HEK293 (cell line): ENCODE data around the gene CYP11A1.

ENCODE experiments used
- CTCF ChIA-PET: fragments of 350-600 bp; formaldehyde crosslinking; extraction: SDS; loops from one replicate; lab custom pipeline; 2021; ENCODE audit warnings: antibody characterized with exemption; lab: Yijun Ruan, JAX
- POLR2A ChIA-PET: fragments of 300-600 bp; formaldehyde crosslinking; extraction: SDS; loops from one replicate; lab custom pipeline; 2020; ENCODE audit warnings: antibody characterized with exemption, inconsistent platforms; lab: Yijun Ruan, JAX
- H3K27ac ChIP-seq: fragments of 200-500 bp; sonication (Bioruptor generic); 2 replicates; pipeline ENCODE4 v1.5.1; 2014; ENCODE audit warnings: low read depth, low read length, control low read depth, inconsistent platforms; ENCODE audit errors: extremely low read depth
- H3K36me3 ChIP-seq, 2 experiments: fragments of 200-500 bp in 1 of 2; sonication (Bioruptor generic) in 1 of 2; 1 replicate in 1 of 2; 2 replicates in 1 of 2; pipeline ENCODE4 v1.5.1; 2014 to 2017; ENCODE audit warnings: inconsistent platforms in 2 of 2, low read length in 2 of 2; ENCODE audit not compliant: control insufficient read depth in 2 of 2, insufficient read depth in 1 of 2
- H3K4me1 ChIP-seq: fragments of 200-500 bp; sonication (Bioruptor generic); 2 replicates; pipeline ENCODE4 v1.5.1; 2014; ENCODE audit warnings: mild to moderate bottlenecking, low read length, inconsistent platforms; ENCODE audit not compliant: control insufficient read depth, insufficient read depth
- H3K4me3 ChIP-seq: 2 replicates; pipeline ENCODE4 v1.5.1; 2011; ENCODE audit warnings: low read depth, mild to moderate bottlenecking, control low read depth, low read length, moderate library complexity
- H3K9me3 ChIP-seq: fragments of 200-500 bp; sonication (Bioruptor generic); 2 replicates; pipeline ENCODE4 v1.5.1; 2014; ENCODE audit warnings: low read depth, low read length, inconsistent platforms; ENCODE audit not compliant: control insufficient read depth, insufficient read depth
- EGR2 ChIP-seq: fragments of 450-650 bp; formaldehyde crosslinking; IDR thresholded peaks from 2 replicates; pipeline ENCODE4 v1.5.1; 2016; ENCODE audit warnings: low read depth, missing biosample characterization, missing genetic modification characterization
- HOXD13 ChIP-seq: sonication (generic); formaldehyde crosslinking; IDR thresholded peaks from 2 replicates; pipeline ENCODE4 v1.8.0; 2022; ENCODE audit warnings: missing genetic modification reagents, borderline replicate concordance
- TCF7L2 ChIP-seq: IDR thresholded peaks from 2 replicates; pipeline ENCODE4 v1.6.1; 2011; ENCODE audit warnings: low read depth, mild to moderate bottlenecking, inconsistent platforms, low read length, moderate library complexity, borderline replicate concordance
- ZBTB1 ChIP-seq: fragments of 450-650 bp; formaldehyde crosslinking; IDR thresholded peaks from 2 replicates; pipeline ENCODE4 v1.5.1; 2016; ENCODE audit warnings: missing biosample characterization, missing genetic modification characterization
- ZNF133 ChIP-seq: fragments of 450-650 bp; formaldehyde crosslinking; IDR thresholded peaks from 2 replicates; pipeline ENCODE4 v1.5.1; 2016; ENCODE audit warnings: missing biosample characterization, missing genetic modification characterization
- ZNF175 ChIP-seq: fragments of 450-650 bp; formaldehyde crosslinking; IDR thresholded peaks from 2 replicates; pipeline ENCODE4 v1.5.1; 2016; ENCODE audit warnings: missing biosample characterization, missing genetic modification characterization
- ZNF239 ChIP-seq: fragments of 450-650 bp; formaldehyde crosslinking; IDR thresholded peaks from 2 replicates; pipeline ENCODE4 v1.5.1; 2016; ENCODE audit warnings: missing biosample characterization, missing genetic modification characterization
- ZNF391 ChIP-seq: fragments of 450-650 bp; formaldehyde crosslinking; IDR thresholded peaks from 2 replicates; pipeline ENCODE4 v1.5.1; 2016; ENCODE audit warnings: low read depth, missing biosample characterization, missing genetic modification characterization, borderline replicate concordance
- ZNF610 ChIP-seq: fragments of 450-650 bp; formaldehyde crosslinking; IDR thresholded peaks from 2 replicates; pipeline ENCODE4 v1.5.1; 2016; ENCODE audit warnings: missing biosample characterization, missing genetic modification characterization, borderline replicate concordance
- ZNF654 ChIP-seq: fragments of 450-650 bp; formaldehyde crosslinking; IDR thresholded peaks from 2 replicates; pipeline ENCODE4 v1.5.1; 2016; ENCODE audit warnings: low read depth, missing biosample characterization, missing genetic modification characterization
- TF ChIP-seq, protein P1 (sequence below): fragments of 450-650 bp; formaldehyde crosslinking; IDR thresholded peaks from 2 replicates; pipeline ENCODE4 v1.5.1; 2017; ENCODE audit warnings: missing biosample characterization, missing genetic modification characterization
- TF ChIP-seq, protein P2 (sequence below): fragments of 450-650 bp; IDR thresholded peaks from 2 replicates; pipeline ENCODE4 v1.5.1; 2018; ENCODE audit warnings: missing biosample characterization, missing genetic modification characterization
- TF ChIP-seq, protein P3 (sequence below): fragments of 450-650 bp; formaldehyde crosslinking; IDR thresholded peaks from 2 replicates; pipeline ENCODE4 v1.5.1; 2016; ENCODE audit warnings: missing biosample characterization, missing genetic modification characterization
- TF ChIP-seq, protein P4 (sequence below): fragments of 450-650 bp; formaldehyde crosslinking; IDR thresholded peaks from 2 replicates; pipeline ENCODE4 v1.5.1; 2016; ENCODE audit warnings: missing biosample characterization, missing genetic modification characterization
- TF ChIP-seq, protein P5 (sequence below): fragments of 450-650 bp; formaldehyde crosslinking; IDR thresholded peaks from 2 replicates; pipeline ENCODE4 v1.5.1; 2016; ENCODE audit warnings: missing biosample characterization, missing genetic modification characterization

Gene CYP11A1

DNA sequence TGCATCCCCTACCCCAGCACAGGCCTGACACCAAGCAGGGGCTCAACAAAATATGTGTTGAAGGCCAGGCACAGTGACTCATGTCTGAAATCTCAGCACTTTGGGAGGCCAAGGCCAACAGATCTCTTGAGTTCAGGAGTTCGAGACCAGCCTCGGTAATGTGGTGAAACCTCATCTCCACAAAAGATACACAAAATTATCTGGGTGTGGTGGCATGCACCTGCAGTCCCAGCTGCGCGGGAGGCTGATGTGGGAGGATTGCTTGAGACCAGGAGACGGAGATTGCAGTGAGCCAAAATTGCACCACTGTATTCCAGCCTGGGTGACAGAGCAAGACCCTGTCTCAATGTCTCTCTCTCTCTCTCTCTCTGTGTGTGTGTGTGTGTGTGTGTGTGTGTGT lies 30.7 kb upstream of the CYP11A1 start:
- Histone ChIP-seq H3K9me3 (no peaks in the 10 kb centered on the region), H3K4me3 (no peak overlapping the region), H3K27ac (no peak overlapping the region), H3K36me3 (no peaks in the 10 kb centered on the region), H3K4me1 (no peaks in the 10 kb centered on the region)
- no peak for TF ChIP-seq ZBTB1
- TF ChIP-seq, protein P1, sequence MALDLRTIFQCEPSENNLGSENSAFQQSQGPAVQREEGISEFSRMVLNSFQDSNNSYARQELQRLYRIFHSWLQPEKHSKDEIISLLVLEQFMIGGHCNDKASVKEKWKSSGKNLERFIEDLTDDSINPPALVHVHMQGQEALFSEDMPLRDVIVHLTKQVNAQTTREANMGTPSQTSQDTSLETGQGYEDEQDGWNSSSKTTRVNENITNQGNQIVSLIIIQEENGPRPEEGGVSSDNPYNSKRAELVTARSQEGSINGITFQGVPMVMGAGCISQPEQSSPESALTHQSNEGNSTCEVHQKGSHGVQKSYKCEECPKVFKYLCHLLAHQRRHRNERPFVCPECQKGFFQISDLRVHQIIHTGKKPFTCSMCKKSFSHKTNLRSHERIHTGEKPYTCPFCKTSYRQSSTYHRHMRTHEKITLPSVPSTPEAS (tag by site-specific recombination) = 0 out of 2 replicates have a peak, but pooled peaks have one; percentile 65
- CTCF ChIA-PET = interaction anchor here (0.8 kb wide), 1 partner anchor 11 kb away, joined by 4 read pairs; no protein-coding TSS in a partner anchor
- POLR2A ChIA-PET = no interaction called here

DNA sequence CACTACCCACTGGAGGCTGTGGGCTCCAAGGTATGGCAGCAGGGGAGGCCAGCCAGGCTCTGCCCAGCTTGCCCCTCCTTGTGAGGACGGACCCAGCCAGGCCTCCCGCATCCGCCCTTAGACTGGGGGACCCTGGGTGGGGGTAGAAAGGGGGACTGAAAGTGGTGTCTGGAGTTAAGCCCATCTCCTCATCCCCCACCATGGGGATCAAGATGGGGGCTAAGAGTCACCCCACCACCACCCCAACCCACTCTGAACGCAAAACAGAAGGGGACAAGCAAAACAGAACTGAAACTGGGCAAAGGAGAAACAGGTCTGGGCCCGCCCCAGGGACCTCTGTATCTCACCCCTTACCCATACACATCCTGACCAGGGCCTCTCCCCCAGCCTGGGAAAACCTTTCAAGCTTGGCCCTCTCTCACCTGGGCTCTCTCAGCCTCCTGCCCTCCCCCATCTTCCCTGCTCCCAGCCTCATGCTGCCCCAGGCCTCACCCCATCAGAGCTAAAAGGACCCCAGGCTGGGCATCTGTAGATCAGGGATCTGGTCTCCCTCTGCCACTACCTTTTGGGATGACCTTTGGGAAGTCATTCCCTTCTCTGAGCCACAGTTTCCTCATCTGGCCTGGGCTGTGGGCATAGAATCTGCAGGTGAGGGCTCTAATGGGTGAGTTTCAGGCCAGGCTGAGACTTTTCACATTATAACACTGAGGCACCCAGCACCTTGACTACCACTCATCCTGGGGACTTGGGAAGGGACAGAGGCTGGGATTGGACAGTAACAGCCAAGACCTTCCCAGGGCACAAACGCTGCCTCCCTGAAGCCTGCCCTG lies 30.0 kb upstream of the CYP11A1 start:
- POLR2A ChIA-PET = interaction anchor here (1.1 kb wide), 1 partner anchor 9 kb away, joined by 3 read pairs; no protein-coding TSS in a partner anchor
- H3K4me1 ChIP-seq = no peaks in the 10 kb centered on the region
- no peak overlapping the region for H3K4me3 ChIP-seq
- no peaks in the 10 kb centered on the region for H3K36me3 ChIP-seq
- TF ChIP-seq ZNF133 (tag by site-specific recombination) (no peak), ZNF654 (tag by site-specific recombination) (no peak), HOXD13 (no peak), EGR2 (tag by site-specific recombination) (0 out of 2 replicates have a peak, but pooled peaks have one; percentile 12), ZNF239 (no peak), ZNF610 (tag by site-specific recombination) (no peak), TCF7L2 (no peak), ZNF391 (tag by site-specific recombination) (no peak), ZNF175 (tag by site-specific recombination) (no peak)
- TF ChIP-seq, protein P2, sequence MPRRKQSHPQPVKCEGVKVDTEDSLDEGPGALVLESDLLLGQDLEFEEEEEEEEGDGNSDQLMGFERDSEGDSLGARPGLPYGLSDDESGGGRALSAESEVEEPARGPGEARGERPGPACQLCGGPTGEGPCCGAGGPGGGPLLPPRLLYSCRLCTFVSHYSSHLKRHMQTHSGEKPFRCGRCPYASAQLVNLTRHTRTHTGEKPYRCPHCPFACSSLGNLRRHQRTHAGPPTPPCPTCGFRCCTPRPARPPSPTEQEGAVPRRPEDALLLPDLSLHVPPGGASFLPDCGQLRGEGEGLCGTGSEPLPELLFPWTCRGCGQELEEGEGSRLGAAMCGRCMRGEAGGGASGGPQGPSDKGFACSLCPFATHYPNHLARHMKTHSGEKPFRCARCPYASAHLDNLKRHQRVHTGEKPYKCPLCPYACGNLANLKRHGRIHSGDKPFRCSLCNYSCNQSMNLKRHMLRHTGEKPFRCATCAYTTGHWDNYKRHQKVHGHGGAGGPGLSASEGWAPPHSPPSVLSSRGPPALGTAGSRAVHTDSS (tag by site-specific recombination) = no peak
- TF ChIP-seq, protein P3, sequence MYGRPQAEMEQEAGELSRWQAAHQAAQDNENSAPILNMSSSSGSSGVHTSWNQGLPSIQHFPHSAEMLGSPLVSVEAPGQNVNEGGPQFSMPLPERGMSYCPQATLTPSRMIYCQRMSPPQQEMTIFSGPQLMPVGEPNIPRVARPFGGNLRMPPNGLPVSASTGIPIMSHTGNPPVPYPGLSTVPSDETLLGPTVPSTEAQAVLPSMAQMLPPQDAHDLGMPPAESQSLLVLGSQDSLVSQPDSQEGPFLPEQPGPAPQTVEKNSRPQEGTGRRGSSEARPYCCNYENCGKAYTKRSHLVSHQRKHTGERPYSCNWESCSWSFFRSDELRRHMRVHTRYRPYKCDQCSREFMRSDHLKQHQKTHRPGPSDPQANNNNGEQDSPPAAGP (tag by site-specific recombination) = 0 out of 2 replicates have a peak, but pooled peaks have one; percentile 7
- TF ChIP-seq, protein P4, sequence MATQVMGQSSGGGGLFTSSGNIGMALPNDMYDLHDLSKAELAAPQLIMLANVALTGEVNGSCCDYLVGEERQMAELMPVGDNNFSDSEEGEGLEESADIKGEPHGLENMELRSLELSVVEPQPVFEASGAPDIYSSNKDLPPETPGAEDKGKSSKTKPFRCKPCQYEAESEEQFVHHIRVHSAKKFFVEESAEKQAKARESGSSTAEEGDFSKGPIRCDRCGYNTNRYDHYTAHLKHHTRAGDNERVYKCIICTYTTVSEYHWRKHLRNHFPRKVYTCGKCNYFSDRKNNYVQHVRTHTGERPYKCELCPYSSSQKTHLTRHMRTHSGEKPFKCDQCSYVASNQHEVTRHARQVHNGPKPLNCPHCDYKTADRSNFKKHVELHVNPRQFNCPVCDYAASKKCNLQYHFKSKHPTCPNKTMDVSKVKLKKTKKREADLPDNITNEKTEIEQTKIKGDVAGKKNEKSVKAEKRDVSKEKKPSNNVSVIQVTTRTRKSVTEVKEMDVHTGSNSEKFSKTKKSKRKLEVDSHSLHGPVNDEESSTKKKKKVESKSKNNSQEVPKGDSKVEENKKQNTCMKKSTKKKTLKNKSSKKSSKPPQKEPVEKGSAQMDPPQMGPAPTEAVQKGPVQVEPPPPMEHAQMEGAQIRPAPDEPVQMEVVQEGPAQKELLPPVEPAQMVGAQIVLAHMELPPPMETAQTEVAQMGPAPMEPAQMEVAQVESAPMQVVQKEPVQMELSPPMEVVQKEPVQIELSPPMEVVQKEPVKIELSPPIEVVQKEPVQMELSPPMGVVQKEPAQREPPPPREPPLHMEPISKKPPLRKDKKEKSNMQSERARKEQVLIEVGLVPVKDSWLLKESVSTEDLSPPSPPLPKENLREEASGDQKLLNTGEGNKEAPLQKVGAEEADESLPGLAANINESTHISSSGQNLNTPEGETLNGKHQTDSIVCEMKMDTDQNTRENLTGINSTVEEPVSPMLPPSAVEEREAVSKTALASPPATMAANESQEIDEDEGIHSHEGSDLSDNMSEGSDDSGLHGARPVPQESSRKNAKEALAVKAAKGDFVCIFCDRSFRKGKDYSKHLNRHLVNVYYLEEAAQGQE (tag by site-specific recombination) = no peak
- TF ChIP-seq, protein P5, sequence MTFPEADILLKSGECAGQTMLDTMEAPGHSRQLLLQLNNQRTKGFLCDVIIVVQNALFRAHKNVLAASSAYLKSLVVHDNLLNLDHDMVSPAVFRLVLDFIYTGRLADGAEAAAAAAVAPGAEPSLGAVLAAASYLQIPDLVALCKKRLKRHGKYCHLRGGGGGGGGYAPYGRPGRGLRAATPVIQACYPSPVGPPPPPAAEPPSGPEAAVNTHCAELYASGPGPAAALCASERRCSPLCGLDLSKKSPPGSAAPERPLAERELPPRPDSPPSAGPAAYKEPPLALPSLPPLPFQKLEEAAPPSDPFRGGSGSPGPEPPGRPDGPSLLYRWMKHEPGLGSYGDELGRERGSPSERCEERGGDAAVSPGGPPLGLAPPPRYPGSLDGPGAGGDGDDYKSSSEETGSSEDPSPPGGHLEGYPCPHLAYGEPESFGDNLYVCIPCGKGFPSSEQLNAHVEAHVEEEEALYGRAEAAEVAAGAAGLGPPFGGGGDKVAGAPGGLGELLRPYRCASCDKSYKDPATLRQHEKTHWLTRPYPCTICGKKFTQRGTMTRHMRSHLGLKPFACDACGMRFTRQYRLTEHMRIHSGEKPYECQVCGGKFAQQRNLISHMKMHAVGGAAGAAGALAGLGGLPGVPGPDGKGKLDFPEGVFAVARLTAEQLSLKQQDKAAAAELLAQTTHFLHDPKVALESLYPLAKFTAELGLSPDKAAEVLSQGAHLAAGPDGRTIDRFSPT (tag by site-specific recombination) = no peak
- TF ChIP-seq, all 188 proteins: peak for 2
- no peak overlapping the region for H3K27ac ChIP-seq
- H3K9me3 ChIP-seq = no peaks in the 10 kb centered on the region
- CTCF ChIA-PET = interaction anchor here (0.6 to 3.1 kb wide), 6 partner anchors 13 to 1017 kb away, joined by 3 to 14 read pairs (median 4); no protein-coding TSS in a partner anchor
